GM18499 (cell line): ENCODE data around the gene PSKH1.

Source experiments
- ATAC-seq: cut with Tn5 transposase; IDR thresholded peaks from one replicate; pipeline ENCODE4 v1.9.1; 2021; ENCODE audit warnings: moderate number of reproducible peaks; ENCODE audit not compliant: insufficient read depth, unreplicated experiment

Gene PSKH1

DNA sequence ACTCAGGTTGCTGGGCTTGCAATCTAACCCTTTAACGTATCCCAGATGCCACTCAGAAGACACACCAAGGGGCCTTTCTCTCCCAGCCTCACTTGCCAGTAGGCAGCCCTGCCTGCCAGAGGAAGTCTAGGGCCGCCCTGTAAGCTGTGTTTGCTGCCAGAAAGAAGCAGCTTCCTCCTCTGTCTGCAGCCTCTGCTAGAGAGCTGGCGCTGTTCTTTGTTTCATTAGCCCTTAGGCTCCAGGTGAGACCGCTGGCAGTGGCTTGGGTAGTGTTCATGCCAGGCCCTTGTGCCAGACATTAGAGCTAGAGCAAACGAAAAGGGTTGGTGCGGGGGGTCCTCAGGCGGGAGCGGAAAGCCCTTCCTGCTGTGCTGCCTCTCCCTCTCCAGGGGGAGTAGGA, 29.7 kb downstream of the PSKH1 start:
- ATAC-seq, result no peak

DNA sequence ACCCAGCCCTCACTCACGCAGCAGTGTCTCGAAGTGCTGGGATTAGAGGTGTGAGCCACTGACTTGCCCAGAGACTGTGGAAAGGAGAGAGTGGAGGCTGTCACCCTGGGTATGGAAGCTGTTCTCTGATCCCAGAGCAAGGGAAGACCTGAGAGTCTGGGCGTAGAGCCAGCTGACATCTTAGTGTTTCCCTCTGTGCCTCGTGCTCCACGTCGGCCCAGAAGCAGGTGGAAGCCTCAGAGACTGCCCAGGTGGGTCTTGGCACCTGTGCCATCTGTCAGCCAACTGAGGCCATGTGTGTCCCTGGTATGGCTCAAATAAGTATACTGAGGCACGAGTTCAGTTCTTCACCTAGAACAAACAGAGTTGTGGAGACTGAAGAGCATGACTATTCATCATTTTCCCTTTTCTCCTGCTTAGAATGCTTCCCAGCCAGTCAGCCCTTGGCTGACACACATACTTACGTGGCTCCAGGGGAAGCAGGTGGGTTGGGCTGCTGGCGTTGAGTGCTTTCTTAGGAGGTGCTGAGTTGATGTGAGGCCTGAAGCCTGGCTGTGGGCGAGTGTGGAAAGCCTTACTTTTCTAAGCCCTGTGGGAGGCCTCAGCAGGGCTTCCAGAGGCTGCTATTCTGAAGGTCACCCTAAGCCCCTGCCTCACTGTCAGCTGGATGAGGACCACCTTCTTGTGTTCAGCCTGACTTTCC, 30.5 kb downstream of the PSKH1 start:
- ATAC-seq, result no peak

DNA sequence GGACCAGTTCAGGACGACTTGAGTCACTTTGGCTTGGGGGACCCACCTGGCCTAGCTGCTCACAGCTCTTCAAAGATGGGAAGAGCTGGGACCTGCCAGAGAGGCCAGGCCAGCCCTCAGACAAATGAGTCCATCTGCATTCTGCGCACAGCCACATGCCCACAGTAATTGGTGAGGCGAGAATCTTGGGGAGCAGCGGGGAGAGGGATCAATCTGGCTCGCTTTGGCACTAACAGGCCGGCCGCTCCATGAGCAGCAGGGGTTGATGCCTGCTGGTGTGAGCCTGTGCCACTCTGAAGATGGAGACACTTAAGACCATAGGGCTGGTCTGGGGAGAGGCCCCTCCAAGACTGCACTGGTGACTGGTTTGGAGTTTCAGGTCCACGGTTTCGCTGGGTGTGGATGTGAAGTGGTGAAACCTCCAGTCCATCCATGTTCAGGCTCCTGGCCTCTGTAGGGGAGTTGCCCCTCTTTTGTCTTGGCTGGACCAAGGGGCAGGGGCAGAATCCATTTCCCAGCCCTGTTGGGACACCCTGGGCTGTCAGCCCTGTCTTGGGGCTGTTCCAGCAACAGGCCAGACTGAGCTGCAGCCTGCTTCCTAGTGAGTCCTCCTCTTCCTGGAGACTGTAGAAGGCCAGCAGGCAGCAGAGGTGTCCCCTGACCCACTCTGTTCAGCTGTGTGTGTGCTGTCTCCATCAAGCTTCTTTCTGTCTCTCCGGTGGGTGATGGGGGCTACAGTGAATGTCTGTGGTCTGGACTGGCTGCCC, 31.3 kb downstream of the PSKH1 start:
- no peak for ATAC-seq

DNA sequence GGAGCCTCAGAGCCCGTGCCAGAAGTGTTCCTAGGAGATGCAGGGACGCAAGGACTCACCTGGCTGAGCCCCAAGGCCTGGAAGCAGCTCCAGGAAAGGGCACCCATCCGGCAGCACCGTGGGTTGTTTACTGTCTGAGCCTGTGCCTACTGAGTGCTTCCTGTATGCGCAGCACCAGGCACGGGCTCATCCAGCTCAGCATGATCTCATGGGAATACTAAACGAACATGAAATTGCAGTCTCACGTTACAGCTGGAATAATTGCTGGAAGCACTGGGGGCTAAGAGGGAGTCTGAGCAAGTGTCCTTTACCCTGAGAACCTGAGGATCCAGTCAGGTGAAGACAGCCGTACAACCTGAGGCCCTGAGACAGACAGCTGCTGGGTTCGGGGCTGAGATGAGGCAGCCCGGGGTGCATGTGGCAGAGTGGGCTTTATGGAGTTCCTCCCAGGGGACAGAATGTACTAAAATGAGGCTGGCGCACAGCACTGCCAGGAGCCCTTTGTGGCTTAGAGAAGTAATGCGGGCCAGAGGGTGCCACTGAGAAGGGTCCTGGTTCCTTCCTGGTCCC, 33.2 kb downstream of the PSKH1 start:
- ATAC-seq, result no peak

DNA sequence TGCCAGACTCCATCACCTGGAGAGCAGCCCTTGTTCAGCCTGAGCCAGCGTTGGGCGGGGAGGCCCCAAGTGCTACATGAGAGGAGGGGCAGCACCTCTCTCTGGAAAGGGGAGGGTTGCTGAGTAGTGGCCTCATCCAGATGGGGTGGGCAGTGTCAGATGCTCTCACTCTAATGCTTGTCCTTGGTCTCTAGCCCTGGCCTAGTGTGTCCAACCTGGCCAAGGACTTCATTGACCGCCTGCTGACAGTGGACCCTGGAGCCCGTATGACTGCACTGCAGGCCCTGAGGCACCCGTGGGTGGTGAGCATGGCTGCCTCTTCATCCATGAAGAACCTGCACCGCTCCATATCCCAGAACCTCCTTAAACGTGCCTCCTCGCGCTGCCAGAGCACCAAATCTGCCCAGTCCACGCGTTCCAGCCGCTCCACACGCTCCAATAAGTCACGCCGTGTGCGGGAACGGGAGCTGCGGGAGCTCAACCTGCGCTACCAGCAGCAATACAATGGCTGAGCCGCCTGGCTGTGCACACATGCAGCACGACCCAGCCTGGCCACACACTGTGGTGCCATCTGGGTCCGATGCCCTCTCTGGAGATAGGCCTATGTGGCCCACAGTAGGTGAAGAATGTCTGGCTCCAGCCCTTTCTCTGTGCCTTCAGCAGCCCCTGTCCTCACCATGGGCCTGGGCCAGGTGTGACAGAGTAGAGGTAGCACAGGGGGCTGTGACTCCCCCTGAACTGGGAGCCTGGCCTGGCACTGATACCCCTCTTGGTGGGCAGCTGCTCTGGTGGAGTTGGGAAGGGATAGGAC, 34.3 kb downstream of the PSKH1 start:
- no peak for ATAC-seq

DNA sequence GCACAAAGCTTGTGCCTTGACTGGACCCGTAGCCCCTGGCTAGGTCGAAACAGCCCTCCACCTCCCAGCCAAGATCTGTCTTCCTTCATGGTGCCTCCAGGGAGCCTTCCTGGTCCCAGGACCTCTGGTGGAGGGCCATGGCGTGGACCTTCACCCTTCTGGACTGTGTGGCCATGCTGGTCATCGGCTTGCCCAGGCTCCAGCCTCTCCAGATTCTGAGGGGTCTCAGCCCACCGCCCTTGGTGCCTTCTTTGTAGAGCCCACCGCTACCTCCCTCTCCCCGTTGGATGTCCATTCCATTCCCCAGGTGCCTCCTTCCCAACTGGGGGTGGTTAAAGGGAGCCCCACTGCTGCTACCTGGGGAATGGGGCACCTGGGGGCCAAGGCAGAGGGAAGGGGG, 35.1 kb downstream of the PSKH1 start:
- no peak for ATAC-seq

DNA sequence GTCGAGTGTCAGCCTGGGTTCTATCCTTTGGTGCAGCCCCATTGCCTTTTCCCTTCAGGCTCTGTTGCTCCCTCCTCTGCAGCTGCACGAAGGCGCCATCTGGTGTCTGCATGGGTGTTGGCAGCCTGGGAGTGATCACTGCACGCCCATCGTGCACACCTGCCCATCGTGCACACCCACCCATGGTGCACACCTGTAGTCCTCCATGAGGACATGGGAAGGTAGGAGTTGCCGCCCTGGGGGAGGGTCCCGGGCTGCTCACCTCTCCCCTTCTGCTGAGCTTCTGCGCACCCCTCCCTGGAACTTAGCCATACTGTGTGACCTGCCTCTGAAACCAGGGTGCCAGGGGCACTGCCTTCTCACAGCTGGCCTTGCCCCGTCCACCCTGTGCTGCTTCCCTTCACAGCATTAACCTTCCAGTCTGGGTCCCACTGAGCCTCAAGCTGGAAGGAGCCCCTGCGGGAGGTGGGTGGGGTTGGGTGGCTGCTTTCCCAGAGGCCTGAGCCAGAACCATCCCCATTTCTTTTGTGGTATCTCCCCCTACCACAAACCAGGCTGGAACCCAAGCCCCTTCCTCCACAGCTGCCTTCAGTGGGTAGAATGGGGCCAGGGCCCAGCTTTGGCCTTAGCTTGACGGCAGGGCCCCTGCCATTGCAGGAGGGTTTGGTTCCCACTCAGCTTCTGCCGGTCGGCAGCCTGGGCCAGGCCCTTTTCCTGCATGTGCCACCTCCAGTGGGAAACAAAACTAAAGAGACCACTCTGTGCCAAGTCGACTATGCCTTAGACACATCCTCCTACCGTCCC, 35.7 kb downstream of the PSKH1 start:
- ATAC-seq, result no peak

DNA sequence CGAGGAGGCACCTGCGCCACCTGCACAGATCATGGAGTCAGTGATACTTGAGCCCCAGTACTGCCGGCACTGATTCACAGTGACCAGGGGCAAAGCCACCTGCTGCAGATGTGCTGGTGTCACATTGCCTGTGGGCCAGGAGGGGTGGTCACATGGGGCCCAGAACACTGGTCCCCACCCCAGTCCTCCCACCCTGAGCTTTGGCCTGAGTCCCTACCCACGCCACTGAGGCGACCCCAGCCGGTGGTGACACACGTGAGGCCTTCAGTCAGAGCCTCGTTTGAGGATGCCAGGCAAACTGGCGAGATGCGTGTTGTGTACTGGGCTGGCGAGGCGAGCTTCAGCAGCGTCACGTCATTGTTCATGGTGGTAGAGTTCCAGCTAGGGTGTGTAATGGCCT, 37.1 kb downstream of the PSKH1 start:
- ATAC-seq, result no peak

DNA sequence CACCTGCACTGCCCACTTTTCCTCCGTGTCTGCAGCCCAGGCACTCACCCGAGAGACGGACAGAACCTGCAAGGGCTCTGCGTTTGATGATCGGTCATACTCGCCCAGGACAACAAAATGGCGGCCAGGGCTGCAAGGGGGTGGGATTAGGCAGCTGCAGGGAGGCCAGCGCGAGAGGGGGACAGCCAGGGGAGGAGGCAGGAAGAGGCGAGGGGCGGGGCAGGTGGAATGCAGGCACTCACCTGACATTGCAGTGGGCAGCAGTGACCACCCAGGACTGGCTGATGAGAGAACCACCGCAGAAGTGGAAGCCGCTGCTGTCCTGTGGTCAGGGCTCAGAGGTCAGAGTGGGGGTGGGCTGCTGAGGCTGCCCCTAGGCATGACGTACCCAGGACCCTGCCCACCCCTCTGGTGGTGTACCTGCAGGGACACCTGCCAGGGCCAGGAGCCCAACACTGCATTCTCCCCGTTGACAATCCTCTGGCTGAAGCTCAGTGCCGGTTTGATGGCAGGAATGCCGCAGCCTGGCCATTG, 37.7 kb downstream of the PSKH1 start:
- no peak for ATAC-seq

DNA sequence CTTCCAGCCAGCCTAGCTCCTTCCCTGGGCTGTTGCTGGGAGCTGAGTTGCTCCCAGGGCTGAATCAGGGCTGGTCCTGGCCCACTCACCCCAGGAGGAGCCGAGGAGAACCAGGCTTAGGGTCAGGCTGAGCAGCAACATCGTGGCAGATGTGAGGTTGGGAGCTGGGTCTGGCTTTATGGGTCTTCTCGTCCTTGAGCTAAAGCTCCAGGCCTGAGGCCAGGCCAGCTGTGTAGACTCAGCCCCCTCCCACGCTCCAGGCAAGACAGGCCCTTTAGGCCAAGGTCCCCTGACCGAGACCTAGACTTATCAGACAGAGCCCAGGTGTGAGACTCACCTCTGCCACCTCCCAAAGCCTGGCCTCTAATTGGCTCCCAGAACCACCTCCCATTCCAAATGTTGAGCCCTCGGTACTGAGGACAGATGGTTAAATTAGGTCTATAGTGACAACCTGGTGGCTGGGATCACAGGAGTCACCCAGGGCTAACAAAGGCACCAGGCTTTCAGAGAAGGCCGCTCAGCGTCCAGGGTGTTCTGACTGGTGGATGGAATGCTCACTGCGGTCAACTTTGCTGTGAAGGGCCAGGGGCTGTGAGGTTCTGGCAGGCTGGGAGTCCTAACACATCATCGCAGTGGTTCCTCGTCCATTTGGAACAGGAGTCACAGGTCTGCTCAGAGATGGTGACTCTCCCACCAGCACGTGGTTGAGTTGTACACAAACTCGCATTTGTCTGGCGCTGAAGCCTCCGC, 38.8 kb downstream of the PSKH1 start, which contains the start of gene CTRL:
CTRL (minus strand) TSS at position 151 of the 750 bp plus-strand sequence; CDS start at position 141, 10 bp downstream.
- ATAC-seq, result no peak

DNA sequence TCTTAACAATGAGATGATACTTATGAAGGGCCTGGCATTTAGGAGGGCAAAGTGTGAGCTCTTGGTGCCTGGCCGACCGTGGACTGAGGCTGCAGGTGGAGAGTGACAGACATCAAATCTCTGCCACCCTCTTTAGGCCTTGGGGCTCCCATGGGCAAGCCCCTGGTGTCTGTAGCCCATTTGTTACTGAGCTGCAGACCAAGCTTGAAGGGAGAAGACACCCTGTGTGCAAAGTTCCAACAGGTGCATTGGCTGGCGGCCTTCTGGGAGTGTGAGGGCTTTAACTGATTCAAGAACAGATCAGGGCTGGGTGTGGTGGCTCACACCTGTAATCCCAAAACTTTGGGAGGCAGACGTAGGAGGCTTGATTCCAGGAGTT, 39.4 kb downstream of the PSKH1 start:
- no peak for ATAC-seq

DNA sequence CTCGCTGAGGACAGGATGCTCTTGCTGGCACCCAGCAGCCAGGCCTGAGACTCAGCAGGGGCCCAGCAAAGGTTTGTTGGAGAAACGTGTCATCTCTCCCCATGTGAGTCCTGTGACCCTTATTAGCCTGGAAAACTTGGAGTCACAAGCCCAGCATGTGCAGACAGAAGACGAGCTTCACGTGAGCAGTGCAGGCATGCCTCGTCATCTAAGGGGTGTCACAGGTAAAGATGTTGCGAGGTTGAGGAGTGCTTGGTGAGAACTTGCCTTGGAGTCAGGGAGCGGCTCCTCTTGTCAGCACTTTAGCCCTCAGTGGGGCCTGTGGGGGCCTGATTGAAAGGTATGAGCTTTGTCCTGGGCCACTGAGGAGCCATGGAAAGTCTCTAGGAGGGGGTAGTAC, 40.8 kb downstream of the PSKH1 start:
- no peak for ATAC-seq

DNA sequence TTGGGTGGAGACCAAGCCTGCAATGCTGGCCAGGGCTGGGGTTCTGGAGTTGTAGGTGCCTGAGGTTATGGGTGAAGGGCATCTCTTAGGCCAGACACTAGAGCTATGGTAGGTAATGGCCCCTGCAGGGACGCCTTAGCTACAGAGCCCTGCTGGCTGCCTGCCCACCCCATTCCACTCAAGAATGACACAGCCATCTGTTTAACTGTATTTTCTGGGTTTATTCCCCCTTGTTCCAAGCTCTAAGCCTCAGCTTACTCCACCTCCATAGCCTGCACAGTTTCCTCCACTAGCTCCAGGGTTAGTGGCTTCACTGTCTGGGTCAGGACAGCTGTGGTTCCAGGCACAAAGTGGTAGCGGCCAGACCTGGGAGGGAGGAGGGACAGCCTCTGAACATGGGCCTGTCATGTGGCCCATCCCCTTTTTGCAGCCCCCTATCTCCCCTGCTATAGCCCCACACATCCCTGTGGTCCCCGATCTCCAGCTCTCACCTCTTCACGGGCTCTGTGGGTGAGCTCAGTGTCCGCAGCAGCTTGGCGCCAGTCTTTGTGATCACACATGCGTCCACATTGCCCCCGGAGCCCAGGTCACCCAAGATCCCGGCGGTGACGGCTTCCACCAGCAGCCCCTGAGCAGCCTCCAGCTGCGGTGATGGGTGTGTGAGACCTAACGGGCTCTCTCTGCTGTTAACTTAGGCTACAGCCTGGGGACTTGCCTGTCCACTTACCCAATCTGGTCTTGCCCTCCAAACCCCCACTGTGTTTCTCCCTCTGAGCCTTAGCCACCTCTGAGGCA, 41.4 kb downstream of the PSKH1 start:
- no peak for ATAC-seq

DNA sequence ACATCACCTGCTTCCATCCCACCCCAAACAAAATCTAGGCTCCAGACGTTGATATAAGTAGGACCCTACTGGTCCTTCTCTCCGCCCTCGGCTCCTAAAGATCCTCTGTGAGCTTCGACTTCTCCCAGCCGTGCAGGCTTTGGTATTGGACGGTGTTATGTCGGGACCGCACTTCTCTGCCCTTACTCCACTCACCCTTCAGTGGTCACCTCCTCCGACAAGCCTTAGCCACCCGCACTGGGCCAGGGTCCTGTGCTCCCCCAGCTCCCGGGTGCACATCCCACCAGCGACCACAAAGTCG, 42.0 kb downstream of the PSKH1 start:
- ATAC-seq, result no peak

DNA sequence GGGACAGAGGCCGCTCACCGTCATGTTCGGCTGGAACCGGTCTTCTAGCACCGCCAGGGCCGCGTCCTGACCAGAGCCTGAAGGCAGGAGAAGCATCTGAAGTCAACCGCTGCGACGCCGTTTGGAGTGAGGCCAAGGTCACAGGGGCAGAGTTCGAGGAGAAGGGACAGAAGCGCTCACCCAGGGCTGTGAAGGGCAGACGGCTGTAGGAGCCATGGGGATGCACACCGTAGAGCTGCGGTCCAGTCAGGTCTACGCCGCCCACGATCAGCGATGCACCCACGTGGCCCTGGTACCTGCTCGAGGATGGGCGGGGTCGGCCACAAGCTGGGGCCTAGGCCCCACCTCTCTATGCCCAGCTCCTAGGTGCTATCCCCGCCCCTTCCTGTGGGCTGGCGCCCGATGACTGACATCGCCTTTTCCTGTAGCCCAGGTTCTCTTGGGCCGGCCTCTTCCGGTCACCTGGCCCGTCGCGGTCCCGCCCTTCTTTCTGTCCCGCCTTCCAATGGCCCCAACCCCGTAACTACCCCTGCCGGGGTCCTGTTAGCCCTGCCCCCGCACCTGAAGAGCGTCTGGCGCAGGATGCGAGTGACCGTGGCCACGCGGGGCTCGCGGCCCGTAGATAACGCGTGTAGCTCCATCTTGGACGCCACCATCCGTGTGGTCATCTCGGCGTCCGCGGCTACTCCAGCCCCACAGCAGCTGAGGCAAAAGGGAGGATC, 42.5 kb downstream of the PSKH1 start:
- ATAC-seq, result peak; percentile 51

DNA sequence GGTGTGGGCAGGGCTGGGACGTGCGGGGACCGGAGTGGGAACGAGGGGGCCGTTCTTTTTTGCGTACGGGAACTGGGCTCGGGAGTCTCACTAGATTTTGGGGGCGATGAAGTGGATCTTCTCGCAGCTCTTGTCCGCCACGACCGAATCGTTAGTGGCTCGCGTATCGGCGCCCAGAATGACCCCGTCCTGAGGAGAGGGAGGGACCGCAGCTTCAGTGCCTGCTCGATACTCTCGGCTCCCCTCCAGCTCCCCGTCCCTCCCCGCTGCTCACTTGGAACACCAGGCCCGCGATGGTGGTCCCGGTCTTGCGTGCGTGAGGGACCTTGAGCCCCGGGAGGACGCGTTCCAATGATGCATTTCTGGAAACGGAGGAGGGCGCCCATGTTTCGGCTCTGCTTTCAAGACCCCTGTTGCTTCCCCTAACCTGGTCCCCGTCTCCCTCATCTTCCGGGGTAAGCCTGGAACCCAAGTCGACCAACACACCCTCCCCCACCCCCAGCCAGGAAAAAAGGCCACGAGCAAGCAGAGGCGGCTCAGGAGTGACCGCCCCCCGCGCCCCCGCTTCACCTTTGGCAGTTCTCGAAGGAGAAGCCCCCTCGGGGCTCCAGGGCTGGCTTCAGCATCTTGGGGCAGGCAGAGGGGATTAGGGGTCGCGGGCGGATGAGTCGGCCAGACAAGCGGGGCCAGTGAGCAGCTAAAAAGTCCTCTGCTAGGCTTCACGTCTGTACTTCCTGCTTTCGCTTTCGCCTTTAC, 43.2 kb downstream of the PSKH1 start, which contains the start of gene PSMB10:
PSMB10 (minus strand) TSS at position 727 of the 756 bp plus-strand sequence; CDS start at position 626, 101 bp downstream.
- ATAC-seq, result no peak
